GM12873 (cell line): Measurements from ENCODE around the gene ZNF669.

Experiments used
- TF ChIP-seq, protein P1 (sequence below): IDR thresholded peaks from 2 replicates; pipeline ENCODE4 v1.5.1; 2012; ENCODE audit warnings: low read depth, mild to moderate bottlenecking, moderate library complexity, low read length, control low read depth; ENCODE audit not compliant: insufficient read depth; ENCODE audit errors: missing control alignments

Gene ZNF669

DNA sequence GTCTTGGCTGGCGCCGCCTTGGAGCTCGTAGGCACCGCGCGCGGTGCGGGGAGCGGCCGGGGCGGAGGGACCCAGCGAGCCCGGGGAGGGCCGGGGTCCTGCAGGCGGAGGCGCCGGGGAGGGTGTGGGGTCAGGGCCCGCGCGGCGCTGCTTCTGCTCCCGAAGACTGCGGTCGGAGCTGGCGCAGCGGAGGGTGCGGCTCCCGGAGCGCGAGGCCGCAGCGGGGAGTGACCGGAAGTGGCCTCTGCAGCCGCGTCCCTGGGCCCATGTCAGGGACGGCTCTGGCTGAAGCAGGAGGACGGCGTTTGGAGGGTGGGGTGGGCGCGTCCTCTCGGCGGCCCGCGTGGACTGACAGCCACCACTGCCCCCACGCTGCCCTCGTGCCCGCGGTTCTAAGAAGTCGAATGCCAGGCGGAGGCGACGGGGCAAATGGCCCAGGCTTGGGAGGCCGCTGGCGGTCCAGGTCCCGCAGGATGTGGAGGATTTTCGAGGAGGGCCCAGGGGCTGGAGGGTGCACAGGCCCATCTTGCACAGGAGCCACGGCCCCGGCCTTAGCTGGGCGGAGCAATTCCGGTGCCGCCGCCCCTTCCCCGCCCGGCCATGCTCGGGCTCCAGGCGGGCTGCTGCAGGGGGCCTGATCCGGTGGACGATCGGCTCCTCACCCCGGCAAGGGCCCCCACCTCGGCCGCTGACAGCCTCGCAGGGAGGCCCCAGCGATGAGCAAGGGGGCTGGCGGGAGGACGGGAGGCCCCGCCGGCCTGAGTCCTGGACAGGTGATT is 7.7 kb upstream of the ZNF669 start:
- TF ChIP-seq, protein P1, sequence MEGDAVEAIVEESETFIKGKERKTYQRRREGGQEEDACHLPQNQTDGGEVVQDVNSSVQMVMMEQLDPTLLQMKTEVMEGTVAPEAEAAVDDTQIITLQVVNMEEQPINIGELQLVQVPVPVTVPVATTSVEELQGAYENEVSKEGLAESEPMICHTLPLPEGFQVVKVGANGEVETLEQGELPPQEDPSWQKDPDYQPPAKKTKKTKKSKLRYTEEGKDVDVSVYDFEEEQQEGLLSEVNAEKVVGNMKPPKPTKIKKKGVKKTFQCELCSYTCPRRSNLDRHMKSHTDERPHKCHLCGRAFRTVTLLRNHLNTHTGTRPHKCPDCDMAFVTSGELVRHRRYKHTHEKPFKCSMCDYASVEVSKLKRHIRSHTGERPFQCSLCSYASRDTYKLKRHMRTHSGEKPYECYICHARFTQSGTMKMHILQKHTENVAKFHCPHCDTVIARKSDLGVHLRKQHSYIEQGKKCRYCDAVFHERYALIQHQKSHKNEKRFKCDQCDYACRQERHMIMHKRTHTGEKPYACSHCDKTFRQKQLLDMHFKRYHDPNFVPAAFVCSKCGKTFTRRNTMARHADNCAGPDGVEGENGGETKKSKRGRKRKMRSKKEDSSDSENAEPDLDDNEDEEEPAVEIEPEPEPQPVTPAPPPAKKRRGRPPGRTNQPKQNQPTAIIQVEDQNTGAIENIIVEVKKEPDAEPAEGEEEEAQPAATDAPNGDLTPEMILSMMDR, result no peak

- TF ChIP-seq, protein P1, result no peak
Measured at GRCh38 chr1:247111259-247111699, 7.1 kb upstream of the ZNF669 start.

- TF ChIP-seq, protein P1, result no peak
Measured at GRCh38 chr1:247110627-247111258, 6.6 kb upstream of the ZNF669 start.

DNA sequence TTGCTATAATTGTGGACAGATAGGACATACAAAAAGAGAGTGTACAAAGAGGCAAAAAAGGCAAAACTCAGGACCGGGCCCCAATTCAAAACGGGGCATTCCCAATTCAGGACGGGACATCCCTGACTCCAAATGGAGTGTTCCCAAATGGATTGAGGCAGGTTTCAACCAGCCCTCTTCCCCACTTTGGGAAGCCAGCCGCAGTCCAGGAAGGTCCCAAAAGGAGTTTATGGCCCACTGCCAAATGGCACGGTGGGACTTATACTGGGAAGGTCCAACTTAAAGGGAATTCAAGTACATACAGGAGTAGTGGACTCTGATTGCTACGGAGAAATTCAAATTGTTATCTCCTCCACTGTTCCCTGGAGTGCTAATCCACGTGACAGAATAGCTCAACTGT is 3.5 kb upstream of the ZNF669 start:
- TF ChIP-seq, protein P1, result no peak

DNA sequence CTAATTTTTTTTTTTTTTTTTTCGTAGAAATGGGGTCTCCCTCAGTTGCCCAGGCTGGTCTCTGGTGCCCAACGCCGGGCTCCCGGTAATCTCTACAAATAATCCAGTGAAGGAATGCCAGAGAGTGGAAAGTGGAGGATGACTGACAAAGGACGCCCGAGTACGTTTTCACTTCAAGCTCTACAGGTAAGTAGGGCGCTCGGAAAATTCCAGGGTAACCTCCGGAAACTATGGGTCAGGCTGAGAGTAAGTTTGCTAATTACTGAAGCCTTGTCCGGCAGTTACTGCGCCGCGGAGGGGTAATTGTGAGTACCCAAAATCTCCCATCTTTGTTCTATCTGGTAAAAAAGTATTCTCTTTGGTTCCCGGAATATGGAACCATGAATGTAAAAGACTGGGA is 1.8 kb upstream of the ZNF669 start:
- TF ChIP-seq, protein P1, result no peak

DNA sequence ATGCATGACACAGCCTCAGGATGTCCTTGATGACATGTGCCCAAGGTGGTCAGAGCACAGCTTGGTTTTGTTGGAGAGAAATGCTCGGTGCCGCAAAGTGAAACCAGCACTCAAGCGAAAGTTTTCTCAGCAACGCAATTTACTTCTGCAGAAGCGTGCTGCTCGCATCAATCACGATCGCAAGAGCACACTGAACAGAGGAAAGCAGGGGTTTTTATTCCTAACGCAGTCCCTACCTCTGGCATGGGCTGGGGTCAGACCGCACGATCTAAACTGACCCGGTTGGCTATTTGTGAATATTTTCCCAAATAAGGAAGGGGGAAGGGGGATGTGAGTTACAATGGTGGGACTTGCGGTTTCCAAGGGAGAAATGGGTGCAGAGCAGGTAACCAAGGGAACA is 809 bp upstream of the ZNF669 start:
- TF ChIP-seq, protein P1, result no peak

DNA sequence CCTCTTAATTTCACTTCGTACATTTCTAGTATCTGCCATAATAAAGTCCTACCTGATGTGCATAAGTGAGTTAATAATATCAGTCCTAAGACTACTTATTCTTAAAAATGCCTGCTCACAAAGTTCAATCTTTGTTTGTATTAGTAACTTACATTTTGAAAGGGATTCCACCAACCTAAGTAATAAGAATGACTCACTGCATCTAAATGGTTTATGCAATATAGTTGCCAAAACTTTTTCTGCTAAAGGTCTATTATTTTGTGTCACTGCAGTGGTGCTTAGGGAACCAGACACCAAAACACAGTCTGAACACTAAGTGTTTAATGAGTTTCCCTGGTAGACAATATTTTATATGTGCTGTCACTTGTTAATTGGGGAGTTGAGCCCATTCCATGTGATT is 1.8 kb downstream of the ZNF669 start:
- TF ChIP-seq, protein P1, result no peak
